ENCODE data around the gene SMCO4.

SMCO4 gene

DNA sequence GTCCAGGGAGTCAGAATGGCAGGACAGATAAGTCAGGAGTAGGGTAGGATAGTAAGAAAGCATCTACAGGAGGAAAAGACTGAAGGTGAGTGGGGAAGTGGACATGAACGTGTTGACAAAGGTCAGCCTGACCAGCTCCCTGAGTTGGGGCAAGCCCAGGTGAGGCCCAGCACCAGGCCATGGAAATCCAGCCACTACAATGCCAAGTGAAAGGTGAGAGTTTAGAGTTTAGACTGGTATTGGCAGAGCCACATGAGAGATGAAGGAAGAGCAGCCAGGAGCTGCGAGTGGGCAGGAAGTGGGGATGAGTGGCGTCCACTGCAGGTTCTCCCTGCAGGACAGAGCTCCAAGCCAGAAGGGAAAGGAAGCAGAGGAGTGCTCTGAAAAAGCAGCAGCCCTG lies 16.5 kb upstream of the SMCO4 start:
- Histone ChIP-seq H4K20me1 (ENCODE audit: insufficient read depth) (no peaks in the 10 kb centered on the region), H2AFZ (ENCODE audit: low read depth) (no peak overlapping the region), H3K4me3 (IDR thresholded peaks at IDR 0.05; ENCODE audit: insufficient read depth, low read depth, low read length) (no peak overlapping the region), H3K4me1 (ENCODE audit: low read depth, poor library complexity, severe bottlenecking) (no peaks in the 10 kb centered on the region), H3K79me2 (ENCODE audit: insufficient read depth, low read depth) (no peaks in the 10 kb centered on the region), H3K27me3 (ENCODE audit: insufficient read depth, low read depth) (no peaks in the 10 kb centered on the region), H3K4me2 (no peak overlapping the region), H3K27ac (no peak overlapping the region), H3K9ac (no peak overlapping the region), H3K36me3 (ENCODE audit: insufficient read depth) (no peaks in the 10 kb centered on the region)
- TF ChIP-seq, protein P1, sequence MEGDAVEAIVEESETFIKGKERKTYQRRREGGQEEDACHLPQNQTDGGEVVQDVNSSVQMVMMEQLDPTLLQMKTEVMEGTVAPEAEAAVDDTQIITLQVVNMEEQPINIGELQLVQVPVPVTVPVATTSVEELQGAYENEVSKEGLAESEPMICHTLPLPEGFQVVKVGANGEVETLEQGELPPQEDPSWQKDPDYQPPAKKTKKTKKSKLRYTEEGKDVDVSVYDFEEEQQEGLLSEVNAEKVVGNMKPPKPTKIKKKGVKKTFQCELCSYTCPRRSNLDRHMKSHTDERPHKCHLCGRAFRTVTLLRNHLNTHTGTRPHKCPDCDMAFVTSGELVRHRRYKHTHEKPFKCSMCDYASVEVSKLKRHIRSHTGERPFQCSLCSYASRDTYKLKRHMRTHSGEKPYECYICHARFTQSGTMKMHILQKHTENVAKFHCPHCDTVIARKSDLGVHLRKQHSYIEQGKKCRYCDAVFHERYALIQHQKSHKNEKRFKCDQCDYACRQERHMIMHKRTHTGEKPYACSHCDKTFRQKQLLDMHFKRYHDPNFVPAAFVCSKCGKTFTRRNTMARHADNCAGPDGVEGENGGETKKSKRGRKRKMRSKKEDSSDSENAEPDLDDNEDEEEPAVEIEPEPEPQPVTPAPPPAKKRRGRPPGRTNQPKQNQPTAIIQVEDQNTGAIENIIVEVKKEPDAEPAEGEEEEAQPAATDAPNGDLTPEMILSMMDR (conservative IDR thresholded peaks at IDR 0.05; ENCODE audit: low read depth, low read length): no peak

DNA sequence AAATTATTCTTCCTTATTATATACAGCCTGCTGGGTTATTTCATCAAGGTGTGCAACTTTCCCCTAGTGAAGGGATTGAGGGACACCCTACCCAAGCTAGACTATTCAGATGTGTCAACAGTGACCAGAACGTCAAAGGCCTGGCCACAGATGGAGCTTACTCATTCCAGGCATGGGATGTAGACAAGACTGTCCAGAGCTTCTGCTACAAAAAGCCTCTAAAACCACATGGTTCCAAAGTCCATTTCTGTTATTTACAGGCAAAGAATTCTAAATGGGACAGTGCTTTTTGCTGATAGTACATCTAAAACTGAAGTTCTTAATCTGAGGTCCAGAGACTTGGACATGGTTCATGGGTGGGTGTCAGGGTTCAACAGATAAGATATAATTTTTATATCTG lies 9.7 kb upstream of the SMCO4 start:
- no peak overlapping the region for H3K9ac ChIP-seq
- no peaks in the 10 kb centered on the region for H3K4me1 ChIP-seq (ENCODE audit: low read depth, poor library complexity, severe bottlenecking)
- H3K36me3 ChIP-seq (ENCODE audit: insufficient read depth): no peaks in the 10 kb centered on the region
- H3K27me3 ChIP-seq (ENCODE audit: insufficient read depth, low read depth): no peaks in the 10 kb centered on the region
- H3K79me2 ChIP-seq (ENCODE audit: insufficient read depth, low read depth): no peaks in the 10 kb centered on the region
- H3K4me3 ChIP-seq (IDR thresholded peaks at IDR 0.05; ENCODE audit: insufficient read depth, low read depth, low read length): no peak overlapping the region
- TF ChIP-seq, protein P1 (conservative IDR thresholded peaks at IDR 0.05; ENCODE audit: low read depth, low read length): no peak
- H4K20me1 ChIP-seq (ENCODE audit: insufficient read depth): no peaks in the 10 kb centered on the region
- H3K4me2 ChIP-seq: no peak overlapping the region
- no peak overlapping the region for H2AFZ ChIP-seq (ENCODE audit: low read depth)
- no peak overlapping the region for H3K27ac ChIP-seq

DNA sequence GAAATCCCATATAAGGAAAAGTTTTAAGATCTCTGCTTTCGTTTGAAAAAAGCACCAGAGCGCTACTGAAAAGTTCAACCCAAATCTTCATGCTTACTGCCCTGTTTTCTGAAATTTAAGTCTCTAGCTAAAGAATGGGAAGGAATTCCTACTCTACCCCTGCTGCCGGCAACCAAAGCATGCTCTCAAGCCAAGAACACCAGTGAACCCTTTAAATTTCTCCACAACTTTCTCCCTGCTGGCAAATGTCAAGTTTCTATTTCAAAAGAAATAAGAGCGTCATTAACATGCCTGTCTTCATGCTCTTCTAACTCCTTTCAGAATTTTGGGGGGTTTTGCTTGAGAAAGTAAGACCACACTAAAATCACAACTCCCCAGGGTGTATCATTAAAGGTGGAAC lies 6.8 kb upstream of the SMCO4 start:
- Histone ChIP-seq H2AFZ (ENCODE audit: low read depth) (no peak overlapping the region), H3K4me2 (no peak overlapping the region), H3K27ac (no peak overlapping the region), H3K4me1 (ENCODE audit: low read depth, poor library complexity, severe bottlenecking) (no peaks in the 10 kb centered on the region), H3K4me3 (IDR thresholded peaks at IDR 0.05; ENCODE audit: insufficient read depth, low read depth, low read length) (no peak overlapping the region), H3K79me2 (ENCODE audit: insufficient read depth, low read depth) (no peaks in the 10 kb centered on the region), H3K9ac (no peak overlapping the region), H4K20me1 (ENCODE audit: insufficient read depth) (no peaks in the 10 kb centered on the region), H3K36me3 (ENCODE audit: insufficient read depth) (no peaks in the 10 kb centered on the region), H3K27me3 (ENCODE audit: insufficient read depth, low read depth) (no peaks in the 10 kb centered on the region)
- TF ChIP-seq, protein P1 (conservative IDR thresholded peaks at IDR 0.05; ENCODE audit: low read depth, low read length): no peak

DNA sequence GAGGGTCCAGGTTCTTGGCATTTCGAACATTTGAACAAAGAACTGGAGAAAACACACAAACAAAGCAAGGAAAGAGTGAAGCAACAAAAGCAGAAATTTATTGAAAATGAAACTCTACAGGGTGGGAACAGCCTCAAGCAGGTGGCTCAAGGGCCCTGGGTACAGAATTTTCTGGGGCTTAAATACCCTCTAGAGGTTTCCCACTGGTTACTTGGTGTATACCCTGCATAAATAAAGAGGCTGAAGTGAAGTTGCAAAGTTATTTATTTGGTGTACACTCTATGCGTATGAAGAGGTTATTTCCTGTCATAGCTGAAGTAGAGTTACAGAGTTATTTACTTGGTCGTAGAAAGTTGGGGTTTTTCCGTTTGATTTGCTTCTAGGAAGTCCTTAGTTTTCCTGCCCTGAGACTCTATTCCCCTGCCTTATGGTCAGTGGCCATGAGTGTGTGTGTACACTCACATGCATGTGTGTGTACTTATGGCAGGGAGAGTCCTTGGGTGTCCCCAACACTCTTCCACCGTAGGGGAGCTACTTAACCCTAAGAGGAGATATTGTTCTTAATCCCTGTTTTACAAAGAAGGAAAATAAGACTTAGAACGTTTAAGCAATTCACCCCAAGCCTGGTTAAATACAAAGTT lies 5.6 kb upstream of the SMCO4 start:
- Histone ChIP-seq H3K9ac (no peak overlapping the region), H3K27ac (no peak overlapping the region), H3K4me2 (no peak overlapping the region), H3K79me2 (ENCODE audit: insufficient read depth, low read depth) (no peaks in the 10 kb centered on the region), H3K4me1 (ENCODE audit: low read depth, poor library complexity, severe bottlenecking) (peaks cover 4% of the 10 kb centered on the region), H4K20me1 (ENCODE audit: insufficient read depth) (no peaks in the 10 kb centered on the region), H3K36me3 (ENCODE audit: insufficient read depth) (no peaks in the 10 kb centered on the region), H3K27me3 (ENCODE audit: insufficient read depth, low read depth) (no peaks in the 10 kb centered on the region), H2AFZ (ENCODE audit: low read depth) (no peak overlapping the region), H3K4me3 (IDR thresholded peaks at IDR 0.05; ENCODE audit: insufficient read depth, low read depth, low read length) (no peak overlapping the region)
- TF ChIP-seq, protein P1 (conservative IDR thresholded peaks at IDR 0.05; ENCODE audit: low read depth, low read length): no peak

Data from KMS-11 (cell line).